Measurements from ENCODE around the gene PRMT6.
"Not testable (repeated sequence)": the region's sequence is repeated elsewhere in the genome, so short reads cannot be mapped to it uniquely, and the experiment has no call there.

PRMT6 gene

DNA sequence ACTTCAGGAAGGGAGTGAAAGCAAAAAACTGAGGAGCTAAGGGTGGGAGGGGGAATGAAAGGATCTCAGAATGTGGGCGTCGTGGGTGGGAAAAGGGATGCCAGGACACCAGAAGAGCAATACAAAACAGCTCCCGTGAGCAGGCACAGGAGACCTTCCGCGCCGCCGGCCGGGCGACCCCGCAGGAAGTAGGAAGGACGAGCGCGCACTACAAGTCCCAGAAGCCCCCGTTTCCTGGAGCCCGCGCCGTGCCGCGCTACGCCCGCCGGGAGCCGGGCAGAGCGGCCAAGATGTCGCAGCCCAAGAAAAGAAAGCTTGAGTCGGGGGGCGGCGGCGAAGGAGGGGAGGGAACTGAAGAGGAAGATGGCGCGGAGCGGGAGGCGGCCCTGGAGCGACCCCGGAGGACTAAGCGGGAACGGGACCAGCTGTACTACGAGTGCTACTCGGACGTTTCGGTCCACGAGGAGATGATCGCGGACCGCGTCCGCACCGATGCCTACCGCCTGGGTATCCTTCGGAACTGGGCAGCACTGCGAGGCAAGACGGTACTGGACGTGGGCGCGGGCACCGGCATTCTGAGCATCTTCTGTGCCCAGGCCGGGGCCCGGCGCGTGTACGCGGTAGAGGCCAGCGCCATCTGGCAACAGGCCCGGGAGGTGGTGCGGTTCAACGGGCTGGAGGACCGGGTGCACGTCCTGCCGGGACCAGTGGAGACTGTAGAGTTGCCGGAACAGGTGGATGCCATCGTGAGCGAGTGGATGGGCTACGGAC, at the start of gene PRMT6:
PRMT6 (plus strand) TSS at position 249 of the 771 bp plus-strand sequence; CDS start at position 291, 42 bp downstream.
- peak; percentile 62 for DNase-seq (ENCODE audit: low read depth)

DNA sequence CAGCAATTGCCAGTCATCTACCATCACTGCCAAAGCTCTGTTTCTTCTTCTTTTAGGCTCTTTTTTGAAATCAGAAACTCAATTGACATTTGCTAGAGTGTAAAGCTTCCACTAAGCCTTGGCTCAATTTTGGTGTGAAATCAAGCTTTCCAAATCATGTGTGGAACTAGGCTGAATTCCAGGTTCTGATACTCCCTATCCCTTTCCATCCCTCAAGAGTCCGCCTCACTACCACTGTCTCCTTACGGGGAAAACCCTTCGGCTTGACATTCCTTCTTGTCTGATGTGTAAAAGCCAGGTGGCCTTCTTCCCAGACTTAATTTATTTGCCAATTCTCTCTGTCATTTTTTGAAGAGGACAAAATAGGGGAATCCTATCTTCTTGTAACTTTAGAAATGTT, 47.2 kb upstream of the PRMT6 start:
- no peak for DNase-seq (ENCODE audit: low read depth)

DNA sequence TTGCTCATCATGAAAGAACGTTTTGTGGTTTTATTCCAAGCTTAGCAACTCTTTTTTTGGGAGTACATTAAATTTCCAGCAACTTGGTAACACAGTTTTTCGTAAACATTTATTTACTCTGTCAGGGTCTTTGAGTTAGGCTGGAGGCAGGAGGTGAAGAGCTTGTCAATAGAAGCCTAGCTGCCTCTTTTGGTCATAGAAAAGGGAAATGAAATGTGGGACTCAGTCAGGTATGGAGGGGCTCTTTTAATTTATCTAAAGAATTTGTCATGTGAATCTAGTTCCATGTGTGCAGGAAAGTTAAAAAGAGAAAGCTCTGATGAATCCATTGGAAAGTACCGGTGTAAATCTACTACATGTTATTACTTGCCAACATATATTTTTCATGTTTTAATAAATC, 45.9 kb upstream of the PRMT6 start:
- no peak for DNase-seq (ENCODE audit: low read depth)

DNA sequence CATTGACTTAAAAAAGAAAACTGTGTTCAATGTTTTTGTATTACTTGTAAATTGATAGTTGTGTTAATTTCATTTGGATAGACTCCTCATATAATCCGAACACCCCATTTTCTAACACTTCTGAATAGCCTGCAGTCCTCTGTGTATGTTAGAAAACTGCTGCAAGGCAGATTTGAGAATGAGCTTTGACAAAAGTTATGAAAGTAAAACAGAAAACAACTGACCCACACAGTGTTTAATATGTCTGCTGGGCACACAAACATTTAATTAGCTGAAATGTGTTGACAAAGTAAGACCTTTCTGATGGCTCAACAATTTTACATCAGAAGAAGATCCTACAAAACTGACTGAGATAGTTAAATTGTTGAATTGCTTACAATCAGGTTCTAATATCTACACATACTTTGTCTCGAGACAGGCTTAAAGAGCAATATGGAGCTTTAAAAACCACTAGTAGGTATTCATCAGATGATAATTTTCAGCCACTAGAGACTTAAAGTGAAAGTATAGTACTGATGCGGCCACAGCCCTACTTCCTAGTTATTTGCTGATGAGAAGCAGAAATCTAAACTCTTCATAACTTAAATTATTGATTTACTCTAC, 40.0 kb upstream of the PRMT6 start:
- no peak for DNase-seq (ENCODE audit: low read depth)

DNA sequence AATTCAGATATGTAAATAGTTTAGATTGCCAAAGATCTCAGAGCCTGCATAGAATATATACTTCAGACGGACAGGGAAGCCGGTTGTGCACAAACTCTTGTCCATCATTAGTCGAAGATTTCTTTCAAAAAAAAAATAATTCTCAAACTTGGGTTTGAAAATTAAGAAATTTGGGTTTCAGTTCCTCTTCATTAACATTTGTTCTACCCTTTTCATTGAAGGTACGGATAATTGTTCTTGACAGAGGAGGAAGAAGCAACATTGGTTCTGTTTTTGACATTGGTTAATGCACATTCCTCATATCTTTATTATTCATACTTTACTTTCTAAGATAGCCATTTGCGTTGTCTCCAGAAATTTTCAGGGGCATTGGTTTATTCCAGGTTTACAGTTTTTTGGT, 38.0 kb upstream of the PRMT6 start:
- DNase-seq (ENCODE audit: low read depth) = no peak

DNA sequence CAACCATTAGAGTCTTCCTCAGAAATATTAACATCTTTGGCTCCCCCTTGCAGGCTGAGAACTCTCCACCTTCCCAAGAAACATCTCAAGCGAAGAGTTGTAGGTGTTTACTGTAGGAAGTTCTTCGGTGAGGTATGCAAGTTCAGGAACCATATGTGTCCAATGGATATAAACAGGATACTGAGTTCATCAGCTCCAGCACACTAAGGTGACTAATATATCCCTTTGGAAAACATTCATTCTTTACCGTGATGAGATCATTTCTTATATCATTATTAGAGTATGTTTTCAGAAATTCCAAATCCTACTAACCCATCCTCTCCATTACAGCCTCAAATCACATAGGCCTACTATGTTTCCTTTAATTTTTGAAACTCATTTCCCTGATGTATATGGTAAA, 37.3 kb upstream of the PRMT6 start:
- DNase-seq (ENCODE audit: low read depth) = no peak

DNA sequence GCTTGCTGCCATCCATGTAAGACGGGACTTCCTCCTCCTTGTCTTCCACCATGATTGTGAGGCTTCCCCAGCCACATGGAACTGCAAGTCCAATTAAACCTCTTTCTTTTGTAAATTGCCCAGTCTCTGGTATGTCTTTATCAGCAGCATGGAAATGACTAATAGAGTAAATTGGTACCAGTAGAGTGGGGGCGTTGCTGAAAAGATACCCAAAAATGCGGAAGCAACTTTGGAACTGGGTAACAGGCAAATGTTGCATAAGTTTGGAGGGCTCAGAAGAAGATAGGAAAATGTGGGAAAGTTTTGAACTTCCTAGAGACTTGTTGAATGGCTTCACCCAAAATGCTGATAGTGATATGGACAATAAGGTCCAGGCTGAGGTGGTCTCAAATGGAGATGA, 17.6 kb upstream of the PRMT6 start:
- not testable (repeated sequence) for DNase-seq (ENCODE audit: low read depth)

DNA sequence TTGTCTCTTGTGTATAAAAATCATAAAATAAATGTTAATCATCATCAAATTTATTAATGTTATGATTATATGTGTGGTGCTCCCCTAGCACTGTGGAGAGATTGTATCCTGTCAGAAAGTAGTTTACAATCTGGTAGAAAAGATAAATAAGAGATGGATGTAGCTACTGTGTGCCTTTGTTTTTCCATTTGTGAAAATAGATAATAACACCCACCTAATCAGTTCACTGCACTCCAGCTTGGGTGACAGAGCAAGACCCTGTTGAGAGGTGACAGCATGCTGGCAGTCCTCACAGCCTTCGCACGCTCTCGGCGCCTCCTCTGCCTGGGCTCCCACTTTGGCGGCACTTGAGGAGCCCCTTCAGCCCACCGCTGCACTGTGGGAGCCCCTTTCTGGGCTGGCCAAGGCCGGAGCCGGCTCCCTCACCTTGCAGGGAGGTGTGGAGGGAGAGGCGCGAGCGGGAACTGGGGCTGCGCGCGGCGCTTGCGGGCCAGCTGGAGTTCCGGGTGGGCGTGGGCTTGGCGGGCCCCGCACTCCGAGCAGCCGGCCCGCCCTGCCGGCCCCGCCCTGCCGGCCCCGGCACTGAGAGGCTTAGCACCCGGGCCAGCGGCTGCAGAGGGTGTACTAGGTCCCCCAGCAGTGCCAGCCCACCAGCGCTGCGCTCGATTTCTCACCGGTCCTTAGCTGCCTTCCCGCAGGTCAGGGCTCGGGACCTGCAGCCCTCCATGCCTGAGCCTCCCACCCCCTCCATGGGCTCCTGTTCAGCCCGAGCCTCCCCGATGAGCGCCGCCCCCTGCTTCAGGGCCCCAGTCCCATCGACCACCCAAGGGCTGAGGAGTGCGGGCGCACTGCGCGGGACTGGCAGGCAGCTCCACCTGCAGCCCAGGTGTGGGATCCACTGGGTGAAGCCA, 11.9 kb upstream of the PRMT6 start:
- DNase-seq (ENCODE audit: low read depth) = not testable (repeated sequence)

DNA sequence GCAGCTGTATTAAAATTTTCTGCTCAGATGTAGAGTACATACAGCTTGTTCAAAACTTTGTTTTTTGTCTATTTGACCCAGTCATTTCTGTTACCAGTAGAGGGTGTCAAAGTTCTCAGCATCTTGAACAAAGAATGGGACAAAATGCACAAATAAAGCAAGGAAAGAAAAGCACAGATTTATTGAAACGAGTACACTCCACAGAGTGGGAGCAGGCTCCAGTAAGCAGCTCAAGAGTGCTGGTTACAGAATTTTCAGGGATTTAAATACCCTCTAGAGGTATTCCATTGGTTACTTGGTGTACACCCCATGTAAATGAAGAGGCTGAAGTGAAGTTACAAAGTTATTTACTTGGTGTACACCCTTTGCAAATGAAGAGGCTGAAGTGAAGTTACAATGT, 8.9 kb upstream of the PRMT6 start:
- DNase-seq (ENCODE audit: low read depth) = no peak

DNA sequence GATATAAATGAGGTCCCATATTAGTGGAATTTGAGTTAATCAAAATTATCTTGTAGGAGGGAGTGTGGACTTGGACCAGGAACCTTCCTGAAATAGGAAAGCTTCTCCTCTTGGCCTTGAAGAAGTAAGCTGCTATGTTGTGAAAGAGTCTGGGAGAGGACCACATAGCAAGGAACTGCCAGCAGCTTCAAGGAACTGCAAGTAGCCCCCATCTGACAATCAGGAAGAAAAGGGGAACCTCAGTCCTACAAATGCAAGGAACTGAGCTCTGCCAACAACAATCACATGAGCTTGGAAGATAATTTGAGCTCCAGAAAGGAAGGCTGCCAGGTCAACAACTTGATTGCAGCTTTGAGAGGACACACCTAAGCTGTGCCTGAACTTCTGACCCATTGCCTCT, 8.2 kb upstream of the PRMT6 start:
- DNase-seq (ENCODE audit: low read depth) = no peak

DNA sequence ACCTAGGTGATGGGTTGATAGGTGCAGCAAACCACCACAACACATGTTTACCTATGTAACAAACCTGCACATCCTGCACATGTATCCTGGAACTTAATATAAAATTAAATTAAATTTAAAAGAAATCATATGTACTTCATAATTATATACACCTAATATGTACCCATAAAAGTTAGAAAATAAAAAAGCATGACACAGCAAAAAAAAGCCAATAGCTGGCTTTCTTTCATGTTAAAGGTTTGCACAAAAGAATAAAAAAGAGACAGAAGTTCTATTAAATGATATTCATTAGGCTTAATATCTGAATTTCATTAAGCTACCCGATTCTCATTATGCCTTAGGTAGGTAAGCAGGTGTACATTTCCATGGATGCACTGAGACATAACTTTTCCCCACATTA, 5.2 kb upstream of the PRMT6 start:
- no peak for DNase-seq (ENCODE audit: low read depth)

DNA sequence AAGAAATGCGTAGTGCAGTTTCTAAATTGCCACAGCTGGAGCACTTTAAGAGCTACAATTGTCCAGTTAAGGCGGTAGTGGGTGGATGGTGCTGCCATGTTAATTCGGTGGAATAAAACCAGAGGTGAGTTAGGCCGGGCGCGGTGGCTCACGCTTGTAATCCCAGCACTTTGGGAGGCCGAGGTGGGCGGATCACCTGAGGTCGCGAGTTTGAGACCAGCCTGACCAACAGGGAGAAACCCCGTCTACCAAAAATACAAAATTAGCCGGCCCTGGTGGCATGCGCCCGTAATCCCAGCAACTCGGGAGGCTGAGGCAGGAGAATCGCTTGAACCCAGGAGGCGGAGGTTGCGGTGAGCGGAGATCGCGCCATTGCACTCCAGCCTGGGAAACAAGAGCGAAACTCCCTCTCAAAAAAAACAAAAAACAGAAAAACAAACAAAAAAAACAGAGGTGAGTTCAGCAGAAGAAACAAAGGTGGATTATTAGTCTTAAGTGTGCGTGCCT, 502 bp upstream of the PRMT6 start:
- DNase-seq (ENCODE audit: low read depth) = not testable (repeated sequence)

DNA sequence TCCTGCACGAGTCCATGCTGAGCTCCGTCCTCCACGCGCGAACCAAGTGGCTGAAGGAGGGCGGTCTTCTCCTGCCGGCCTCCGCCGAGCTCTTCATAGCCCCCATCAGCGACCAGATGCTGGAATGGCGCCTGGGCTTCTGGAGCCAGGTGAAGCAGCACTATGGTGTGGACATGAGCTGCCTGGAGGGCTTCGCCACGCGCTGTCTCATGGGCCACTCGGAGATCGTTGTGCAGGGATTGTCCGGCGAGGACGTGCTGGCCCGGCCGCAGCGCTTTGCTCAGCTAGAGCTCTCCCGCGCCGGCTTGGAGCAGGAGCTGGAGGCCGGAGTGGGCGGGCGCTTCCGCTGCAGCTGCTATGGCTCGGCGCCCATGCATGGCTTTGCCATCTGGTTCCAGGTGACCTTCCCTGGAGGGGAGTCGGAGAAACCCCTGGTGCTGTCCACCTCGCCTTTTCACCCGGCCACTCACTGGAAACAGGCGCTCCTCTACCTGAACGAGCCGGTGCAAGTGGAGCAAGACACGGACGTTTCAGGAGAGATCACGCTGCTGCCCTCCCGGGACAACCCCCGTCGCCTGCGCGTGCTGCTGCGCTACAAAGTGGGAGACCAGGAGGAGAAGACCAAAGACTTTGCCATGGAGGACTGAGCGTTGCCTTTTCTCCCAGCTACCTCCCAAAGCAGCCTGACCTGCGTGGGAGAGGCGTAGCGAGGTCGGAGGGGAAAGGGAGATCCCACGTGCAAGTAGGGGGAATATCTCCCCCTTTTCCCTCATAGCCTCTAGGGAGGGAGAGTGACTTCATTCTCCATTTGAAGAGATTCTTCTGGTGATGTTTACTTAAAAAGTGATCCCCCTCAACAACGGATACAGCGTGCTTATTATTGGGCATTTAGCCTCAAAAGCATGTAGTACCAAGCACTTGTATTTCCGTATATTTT, 991 bp downstream of the PRMT6 start:
- peak; percentile 16 for DNase-seq (ENCODE audit: low read depth)

DNA sequence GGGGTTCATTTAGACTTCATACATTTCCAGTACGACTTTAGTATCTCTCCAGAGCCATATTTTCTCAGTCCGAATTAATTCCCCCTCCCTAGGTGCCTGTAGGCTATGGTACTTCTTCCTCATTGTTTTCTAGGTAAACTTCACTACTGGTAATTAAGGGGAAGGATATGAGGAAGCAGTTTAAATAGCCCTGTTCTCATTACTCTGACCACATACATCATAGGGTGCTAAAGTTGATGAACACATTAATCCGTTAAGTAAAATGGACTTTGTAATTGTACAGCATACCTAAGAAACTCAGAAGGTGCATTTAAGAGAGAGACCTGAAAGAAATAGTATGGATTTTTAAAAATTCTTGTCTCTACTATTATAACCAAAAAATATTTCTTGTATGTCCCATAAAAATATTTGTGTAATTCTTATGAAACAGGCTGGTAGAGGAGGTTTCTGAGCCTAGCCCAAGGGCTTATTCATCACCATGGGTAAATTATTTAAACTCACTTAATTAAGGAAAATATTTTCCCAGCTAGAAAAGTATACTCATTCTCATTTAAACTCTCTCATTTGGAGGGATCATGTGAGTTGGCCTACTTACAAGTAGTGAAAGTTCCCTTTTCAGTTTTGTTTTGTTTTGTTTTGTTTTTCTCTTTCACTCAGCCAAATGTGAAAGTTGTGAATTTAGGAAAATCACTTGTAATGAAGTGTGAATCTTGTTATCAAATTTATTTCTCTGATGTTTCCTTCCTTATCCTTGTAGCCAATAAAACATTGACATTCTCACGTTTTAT, 2.0 kb downstream of the PRMT6 start:
- no peak for DNase-seq (ENCODE audit: low read depth)

DNA sequence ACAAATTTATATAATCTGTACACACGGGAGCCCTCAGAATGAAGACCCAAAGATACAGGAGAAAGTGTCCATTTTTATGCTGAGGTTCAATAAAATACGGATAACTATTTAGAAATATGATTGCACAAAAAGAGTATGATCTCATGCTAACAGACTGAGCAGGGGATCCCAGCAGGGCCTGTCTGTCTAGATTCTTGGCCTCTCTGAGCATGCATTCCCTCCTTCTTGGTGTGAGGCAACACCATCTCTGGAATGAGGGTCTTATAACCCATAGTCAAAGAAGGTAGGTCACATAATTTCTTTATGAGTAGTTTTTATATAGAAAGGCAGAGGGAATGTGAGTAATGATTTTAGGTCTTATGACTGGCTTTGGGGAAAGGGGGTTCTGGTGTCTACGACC, 5.4 kb downstream of the PRMT6 start:
- DNase-seq (ENCODE audit: low read depth) = no peak

DNA sequence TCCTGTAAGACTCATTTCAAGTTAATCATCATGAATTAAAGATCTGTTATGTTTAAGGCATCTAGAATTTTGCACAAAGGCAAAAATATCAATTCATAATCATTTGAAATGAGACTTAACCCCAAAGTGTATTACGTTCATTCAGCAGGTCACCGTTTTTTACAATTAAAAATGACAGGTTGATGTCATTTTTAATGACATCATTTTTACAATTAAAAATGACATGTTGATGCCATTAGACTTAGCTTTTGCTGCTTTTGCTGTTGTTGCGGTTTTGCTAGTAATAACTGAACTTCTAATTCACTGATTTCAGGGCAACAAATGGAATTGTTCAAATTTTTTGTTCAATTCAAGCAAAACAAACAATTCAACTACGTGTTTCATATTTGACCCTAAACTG, 17.0 kb downstream of the PRMT6 start:
- DNase-seq (ENCODE audit: low read depth) = no peak

DNA sequence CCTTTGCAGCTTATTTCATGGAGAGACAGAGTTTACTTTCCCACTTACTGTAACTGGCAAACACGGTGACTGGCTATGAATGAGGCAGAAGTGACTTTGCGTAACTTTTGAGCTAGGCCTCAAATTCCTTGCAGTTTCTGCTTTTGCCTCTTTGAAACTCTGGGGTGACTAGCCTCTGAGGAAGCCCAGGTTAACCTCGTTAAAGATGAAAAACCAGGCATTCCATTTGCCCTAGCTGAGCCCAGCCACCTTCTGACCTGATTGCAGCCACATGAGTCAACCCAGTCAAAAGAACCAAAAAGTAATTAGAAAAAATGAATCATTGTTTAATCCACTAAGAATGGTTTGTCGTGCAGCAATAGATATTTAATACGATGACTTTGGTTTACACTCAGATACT, 20.4 kb downstream of the PRMT6 start:
- DNase-seq (ENCODE audit: low read depth) = no peak

DNA sequence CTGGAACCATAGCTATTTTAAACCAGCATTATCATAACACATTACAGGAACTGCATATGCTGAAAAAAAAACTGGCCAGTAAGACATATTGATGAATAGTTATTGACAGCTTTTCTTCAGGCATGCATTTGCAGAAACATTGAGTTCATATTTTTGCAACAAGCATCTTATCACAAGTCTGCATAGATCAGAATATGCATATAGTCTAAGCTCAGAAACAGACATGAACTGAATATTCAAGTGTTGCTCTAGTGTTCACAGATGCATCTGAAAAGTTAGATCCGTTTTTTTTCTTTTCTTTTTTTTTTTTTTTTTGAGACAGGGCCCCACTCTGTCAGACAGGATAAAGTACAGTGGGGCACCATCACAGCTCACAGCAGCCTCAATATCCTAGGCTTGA, 22.8 kb downstream of the PRMT6 start:
- no peak for DNase-seq (ENCODE audit: low read depth)

DNA sequence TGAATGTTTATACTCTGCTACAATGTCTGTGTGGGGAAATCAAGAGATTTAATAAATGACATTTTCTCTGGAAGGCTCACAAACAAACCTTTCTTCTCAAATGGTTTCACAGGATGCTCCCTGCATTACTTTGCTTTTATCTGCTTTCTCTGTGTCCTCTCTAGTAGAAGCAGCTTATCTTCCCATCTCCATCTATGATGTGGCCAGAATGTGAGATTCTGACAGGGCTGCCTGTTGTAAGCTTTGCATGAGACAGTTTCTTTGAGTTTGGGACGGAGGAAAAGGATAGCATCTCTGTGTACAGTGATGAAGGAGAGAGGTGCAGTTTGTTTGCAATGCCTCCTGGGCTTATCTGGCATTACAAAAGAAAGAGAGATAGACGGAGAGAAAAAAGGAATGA, 24.6 kb downstream of the PRMT6 start:
- DNase-seq (ENCODE audit: low read depth) = no peak

DNA sequence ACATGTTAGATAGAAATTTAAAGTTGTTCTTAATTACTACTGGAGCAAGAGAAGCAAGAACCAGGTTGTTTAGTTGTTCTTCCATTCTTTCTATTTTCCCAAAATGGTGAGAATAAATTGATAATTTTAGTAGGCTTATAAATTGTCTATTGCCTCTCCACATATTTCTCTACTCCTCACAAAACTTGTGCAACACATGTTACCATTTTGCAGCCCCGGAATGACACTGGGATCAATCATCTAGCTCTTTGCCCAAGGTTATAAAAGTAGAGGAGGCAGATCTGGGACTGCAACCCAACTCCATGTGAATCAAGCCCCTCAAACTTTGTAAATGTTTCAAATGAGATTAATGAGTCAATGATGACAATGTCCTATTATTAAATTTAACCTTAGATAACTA, 34.9 kb downstream of the PRMT6 start:
- no peak for DNase-seq (ENCODE audit: low read depth)

DNA sequence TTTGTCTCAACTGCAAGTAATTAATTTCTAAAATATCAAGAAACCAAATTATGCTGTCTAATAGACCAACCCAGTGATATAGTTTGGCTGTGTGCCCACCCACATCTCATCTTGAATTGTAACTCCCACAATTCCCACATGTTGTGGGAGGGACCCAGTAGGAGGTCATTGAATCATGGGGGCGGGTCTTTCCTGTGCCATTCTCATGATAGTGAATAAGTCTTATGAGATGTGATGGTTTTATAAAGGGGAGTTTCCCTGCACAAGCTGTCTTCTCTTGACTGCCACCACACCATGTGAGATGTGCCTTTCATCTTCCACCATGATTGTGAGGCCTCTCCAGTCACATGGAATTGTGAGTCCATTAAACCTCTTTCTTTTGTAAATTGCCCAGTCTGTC, 36.9 kb downstream of the PRMT6 start:
- not testable (repeated sequence) for DNase-seq (ENCODE audit: low read depth)
